ENCODE data around the gene PHLPP1.

- TF ChIP-seq POLR2A (IDR thresholded peaks at IDR 0.05), result no peak
- no peak for TF ChIP-seq CTCF (IDR thresholded peaks at IDR 0.05 in 8 of 11, conservative IDR thresholded peaks at IDR 0.05 in 3 of 11)
- TF ChIP-seq POLR2AphosphoS5 (IDR thresholded peaks at IDR 0.05), result no peak
Measured at GRCh38 chr18:62942578-62942977, 227.2 kb downstream of the PHLPP1 start.

All from spleen (tissue), 7 donors.